ENCODE data around the gene TIMP4.

TIMP4 gene

DNA sequence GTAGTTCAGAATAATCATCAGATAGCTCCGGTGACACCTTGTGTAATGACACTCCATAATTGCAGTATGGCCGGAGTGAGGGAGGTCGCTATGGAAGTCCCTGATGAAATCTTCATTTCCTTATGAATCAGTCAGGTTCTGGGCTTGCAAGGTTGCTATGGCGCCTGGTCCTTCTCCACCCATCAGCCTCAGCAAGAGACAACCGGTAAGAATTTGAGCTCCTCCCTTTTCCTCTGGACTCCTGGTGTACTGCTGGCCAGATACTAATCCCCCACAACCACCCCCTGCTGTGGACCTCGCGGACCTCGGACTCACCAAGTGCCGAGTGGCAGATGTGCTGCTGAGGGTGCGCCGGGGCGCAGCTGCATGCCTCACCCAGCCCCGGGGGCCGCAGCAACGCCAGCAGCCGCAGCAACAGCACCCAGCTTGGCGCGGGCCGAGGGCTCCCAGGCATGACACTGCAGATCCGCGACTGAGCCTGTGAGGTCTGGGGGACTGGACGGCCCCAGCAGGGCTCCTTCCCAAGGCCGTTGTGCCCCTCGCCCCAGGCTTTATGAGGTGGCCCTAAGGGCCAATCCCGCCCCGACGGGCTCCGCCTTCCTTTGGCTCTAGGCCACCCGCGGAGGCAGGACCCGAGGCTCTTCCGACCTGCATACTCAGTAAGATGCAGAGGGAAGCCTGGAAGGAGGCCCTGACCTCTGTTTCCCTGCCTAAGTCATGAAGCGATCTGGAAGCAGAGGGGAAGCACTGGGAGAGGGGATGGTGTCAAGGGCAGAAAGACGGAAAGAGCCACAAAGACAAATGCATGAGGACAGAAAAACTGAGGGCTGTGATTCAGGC, at the start of gene TIMP4:
TSS of gene TIMP4 (minus strand) at position 526 of the 840 bp plus-strand sequence. CDS start at position 454, 72 bp downstream.
- peak; percentile 83 for DNase-seq (ENCODE audit: low spot score)
- peak within 1 kb of the TSS; percentile 57 to 81 for H3K27ac ChIP-seq
- H3K4me3 ChIP-seq, result peak within 1 kb of the TSS; percentile 74
- TF ChIP-seq, protein P1, sequence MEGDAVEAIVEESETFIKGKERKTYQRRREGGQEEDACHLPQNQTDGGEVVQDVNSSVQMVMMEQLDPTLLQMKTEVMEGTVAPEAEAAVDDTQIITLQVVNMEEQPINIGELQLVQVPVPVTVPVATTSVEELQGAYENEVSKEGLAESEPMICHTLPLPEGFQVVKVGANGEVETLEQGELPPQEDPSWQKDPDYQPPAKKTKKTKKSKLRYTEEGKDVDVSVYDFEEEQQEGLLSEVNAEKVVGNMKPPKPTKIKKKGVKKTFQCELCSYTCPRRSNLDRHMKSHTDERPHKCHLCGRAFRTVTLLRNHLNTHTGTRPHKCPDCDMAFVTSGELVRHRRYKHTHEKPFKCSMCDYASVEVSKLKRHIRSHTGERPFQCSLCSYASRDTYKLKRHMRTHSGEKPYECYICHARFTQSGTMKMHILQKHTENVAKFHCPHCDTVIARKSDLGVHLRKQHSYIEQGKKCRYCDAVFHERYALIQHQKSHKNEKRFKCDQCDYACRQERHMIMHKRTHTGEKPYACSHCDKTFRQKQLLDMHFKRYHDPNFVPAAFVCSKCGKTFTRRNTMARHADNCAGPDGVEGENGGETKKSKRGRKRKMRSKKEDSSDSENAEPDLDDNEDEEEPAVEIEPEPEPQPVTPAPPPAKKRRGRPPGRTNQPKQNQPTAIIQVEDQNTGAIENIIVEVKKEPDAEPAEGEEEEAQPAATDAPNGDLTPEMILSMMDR (IDR thresholded peaks at IDR 0.05), result no peak

DNA sequence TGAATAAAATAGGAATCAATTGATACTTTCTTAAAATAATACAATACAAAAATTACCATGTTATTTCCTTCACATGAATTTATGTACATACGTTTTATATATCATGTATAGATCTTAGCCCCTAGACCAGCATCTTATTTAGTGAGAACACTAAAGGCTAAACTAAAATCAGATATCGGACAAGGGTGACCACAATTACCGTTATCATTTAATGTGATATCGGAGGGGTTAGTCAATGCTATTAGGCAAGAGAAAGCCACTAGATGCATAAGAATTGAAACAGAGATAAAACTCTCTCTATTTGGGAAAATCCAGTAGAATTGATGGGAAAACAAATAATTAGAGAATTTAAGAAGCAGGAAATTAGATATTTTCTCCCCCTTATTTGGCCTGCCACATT, 46.5 kb upstream of the TIMP4 start:
- TF ChIP-seq, protein P1 (IDR thresholded peaks at IDR 0.05), result no peak
- DNase-seq (ENCODE audit: low spot score), result no peak
- Histone ChIP-seq H3K4me3 (no peak overlapping the region), H3K27ac (no peak overlapping the region)

DNA sequence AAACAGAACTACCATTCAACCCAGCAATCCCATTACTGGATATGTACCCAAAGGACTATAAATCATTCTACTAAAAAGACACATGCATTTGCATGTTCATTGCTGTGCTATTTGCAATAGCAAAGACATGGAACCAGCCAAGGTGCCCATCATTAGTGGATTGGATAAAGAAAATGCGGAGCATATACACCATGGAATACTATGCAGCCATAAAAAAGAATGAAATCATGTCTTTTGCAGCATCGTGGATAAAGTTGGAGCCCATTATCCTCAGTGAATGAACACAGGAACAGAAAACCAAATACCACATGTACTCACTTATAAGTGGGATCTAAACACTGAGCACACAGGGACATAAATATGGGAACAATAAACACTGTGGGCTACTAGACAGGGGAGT, 43.1 kb upstream of the TIMP4 start:
- TF ChIP-seq, protein P1 (IDR thresholded peaks at IDR 0.05), result no peak
- H3K27ac ChIP-seq, result no peak overlapping the region
- DNase-seq (ENCODE audit: low spot score), result no peak
- no peak overlapping the region for H3K4me3 ChIP-seq

DNA sequence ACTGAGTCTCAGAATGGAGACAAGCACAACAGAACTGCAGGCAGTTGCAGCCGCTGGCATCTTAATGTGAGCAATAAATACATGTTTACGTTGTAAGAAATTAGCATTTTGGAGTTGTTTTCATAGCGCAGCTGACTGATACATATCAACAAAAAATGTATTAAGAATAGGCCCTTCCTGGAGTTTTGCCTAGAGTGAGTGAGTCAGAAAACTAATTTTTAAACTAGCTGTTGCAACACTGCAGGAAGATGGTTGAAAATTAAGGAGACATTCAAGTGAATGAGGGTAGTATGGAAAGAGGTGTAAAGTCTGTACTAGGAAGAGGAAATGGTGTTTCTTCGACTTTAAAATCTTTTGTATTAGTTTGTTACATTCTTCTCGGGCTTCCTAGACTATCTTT, 39.6 kb upstream of the TIMP4 start:
- no peak for DNase-seq (ENCODE audit: low spot score)
- H3K27ac ChIP-seq, result no peak overlapping the region
- TF ChIP-seq, protein P1 (IDR thresholded peaks at IDR 0.05), result no peak
- no peak overlapping the region for H3K4me3 ChIP-seq

DNA sequence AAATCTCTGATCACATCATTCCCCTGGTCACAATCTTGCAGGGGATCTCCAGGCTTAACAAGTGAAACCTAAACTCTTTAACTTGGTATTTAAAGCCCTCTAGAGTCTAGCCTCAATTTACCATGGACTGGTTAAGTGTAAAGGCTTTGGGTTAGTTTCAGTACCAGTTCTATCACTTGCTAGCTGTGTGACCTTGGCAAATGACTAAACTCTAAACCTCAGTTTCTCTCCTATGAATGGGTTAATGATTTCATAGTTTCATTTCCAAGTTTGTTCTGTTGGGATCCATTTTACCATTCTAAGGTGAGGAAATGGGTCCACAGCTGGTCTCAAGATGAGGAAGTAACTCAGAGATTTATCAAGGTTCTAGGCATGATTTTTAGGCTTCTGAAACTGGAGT, 38.8 kb upstream of the TIMP4 start:
- TF ChIP-seq, protein P1 (IDR thresholded peaks at IDR 0.05), result no peak
- no peak for DNase-seq (ENCODE audit: low spot score)
- Histone ChIP-seq H3K4me3 (no peak overlapping the region), H3K27ac (no peak overlapping the region)

DNA sequence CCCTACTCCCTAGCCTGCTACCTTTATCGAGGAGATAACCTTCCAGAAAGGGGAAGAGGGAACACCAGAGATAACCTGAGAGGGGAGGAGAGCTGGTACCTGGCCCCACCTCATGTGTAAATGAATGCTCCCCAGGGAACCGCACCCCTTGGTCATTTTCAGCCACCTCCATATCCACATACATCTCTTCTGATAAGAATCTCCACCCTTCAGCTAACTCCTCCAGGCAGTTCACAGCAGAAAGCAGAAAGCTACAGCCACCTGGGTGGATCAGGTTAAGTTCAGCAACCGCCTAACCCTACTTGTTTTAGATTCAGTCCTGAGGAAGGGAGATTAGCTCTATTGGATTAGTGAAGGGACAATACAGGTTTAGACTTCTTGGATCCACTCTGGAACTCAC, 38.0 kb upstream of the TIMP4 start:
- Histone ChIP-seq H3K4me3 (no peak overlapping the region), H3K27ac (no peak overlapping the region)
- no peak for DNase-seq (ENCODE audit: low spot score)
- TF ChIP-seq, protein P1 (IDR thresholded peaks at IDR 0.05), result no peak

DNA sequence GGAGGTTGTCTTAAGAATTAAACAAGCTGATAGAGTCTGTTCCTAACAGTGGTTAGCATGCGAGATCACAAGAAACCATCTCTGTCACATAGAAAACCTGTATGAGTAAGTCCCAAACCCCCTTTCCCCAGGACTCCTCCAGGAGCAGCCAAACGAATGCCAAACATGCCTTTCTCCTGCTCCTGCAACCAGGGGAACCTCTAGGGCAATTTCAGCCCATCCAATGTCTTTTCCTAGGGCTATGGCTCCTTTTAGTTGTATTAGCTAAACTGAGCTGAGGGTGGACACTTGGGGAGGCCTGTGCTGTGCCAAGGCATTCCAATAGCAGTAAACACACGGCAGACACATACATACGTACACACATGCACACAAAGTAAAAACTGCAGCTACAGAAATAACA, 36.5 kb upstream of the TIMP4 start:
- no peak for DNase-seq (ENCODE audit: low spot score)
- H3K4me3 ChIP-seq, result no peak overlapping the region
- peak overlapping the region in 1 of 2 donors; percentile 48 for H3K27ac ChIP-seq
- TF ChIP-seq, protein P1 (IDR thresholded peaks at IDR 0.05), result no peak

Data from coronary artery (tissue), 2 donors.